Tongue (tissue), 2 donors: ENCODE data around the gene GABRR3. TPM values are rescaled to one million over a fixed set of nuclear protein-coding genes. Genes with fewer than 3 reads are reported as not detected.
"Not testable (repeated sequence)": the region's sequence is repeated elsewhere in the genome, so short reads cannot be mapped to it uniquely, and the experiment has no call there.

Source experiments
- DNase-seq: peaks from one replicate; pipeline ENCODE4 v3.0.0-alpha.2; 2015
- total RNA-seq: library from RNA; depleted of rRNA; stranded (reverse); fragments of >200 nt; gene quantifications from one replicate; pipeline ENCODE4 v1.2.3, GENCODE V29; 2014

The GABRR3 gene
- total RNA-seq, 1 donor from 2014 or later: not detected

GRCh38 chr3:98021830-98022560 is 13.1 kb downstream of the GABRR3 start:
- no peak for DNase-seq

GRCh38 chr3:98020412-98020811 is 14.7 kb downstream of the GABRR3 start:
- DNase-seq: no peak

- no peak for DNase-seq
Measured at GRCh38 chr3:98018301-98018700, 16.8 kb downstream of the GABRR3 start.

- no peak for DNase-seq
Measured at GRCh38 chr3:98014268-98014585, 20.9 kb downstream of the GABRR3 start.

GRCh38 chr3:98013411-98014267 is 21.5 kb downstream of the GABRR3 start:
- no peak for DNase-seq

- peak; percentile 59 for DNase-seq
Measured at GRCh38 chr3:98012979-98013378, 22.1 kb downstream of the GABRR3 start.

- DNase-seq: not testable (repeated sequence)
Measured at GRCh38 chr3:98010883-98011449, 24.1 kb downstream of the GABRR3 start.

GRCh38 chr3:98010194-98010882 is 24.8 kb downstream of the GABRR3 start:
- DNase-seq: no peak

- DNase-seq: peak; percentile 37
Measured at GRCh38 chr3:98008855-98009254, 26.3 kb downstream of the GABRR3 start.

- DNase-seq: no peak
Measured at GRCh38 chr3:98005438-98005837, 29.7 kb downstream of the GABRR3 start.

- no peak for DNase-seq
Measured at GRCh38 chr3:98004721-98005120, 30.4 kb downstream of the GABRR3 start.

- DNase-seq: no peak
Measured at GRCh38 chr3:98003306-98003969, 31.7 kb downstream of the GABRR3 start.

GRCh38 chr3:98002717-98003116 is 32.4 kb downstream of the GABRR3 start:
- no peak for DNase-seq

GRCh38 chr3:97999994-98000393 is 35.1 kb downstream of the GABRR3 start:
- DNase-seq: no peak

GRCh38 chr3:97999103-97999502 is 36.0 kb downstream of the GABRR3 start:
- no peak for DNase-seq

GRCh38 chr3:97996988-97997387 is 38.1 kb downstream of the GABRR3 start:
- no peak for DNase-seq

- DNase-seq: no peak
Measured at GRCh38 chr3:97994328-97994945, 40.7 kb downstream of the GABRR3 start.

- DNase-seq: no peak
Measured at GRCh38 chr3:97993526-97993925, 41.6 kb downstream of the GABRR3 start.

GRCh38 chr3:97992547-97993173 is 42.5 kb downstream of the GABRR3 start:
- DNase-seq: no peak

GRCh38 chr3:97991293-97991682 is 43.8 kb downstream of the GABRR3 start:
- DNase-seq: no peak

- DNase-seq: no peak
Measured at GRCh38 chr3:97990624-97991292, 44.4 kb downstream of the GABRR3 start.
